ENCODE measurements around the gene MYZAP. TPM values are rescaled to one million over a fixed set of nuclear protein-coding genes. Genes with fewer than 3 reads are reported as not detected.
A peak's percentile ranks its signal among the peaks of the same experiment; 100 is the strongest.

Gene MYZAP
- total and polyA plus RNA-seq, 9 of the 15 experiments (the other 6 are each of a cell fraction or from before 2014, with no cell fraction given), result 0.03 TPM; not detected in 8

DNA sequence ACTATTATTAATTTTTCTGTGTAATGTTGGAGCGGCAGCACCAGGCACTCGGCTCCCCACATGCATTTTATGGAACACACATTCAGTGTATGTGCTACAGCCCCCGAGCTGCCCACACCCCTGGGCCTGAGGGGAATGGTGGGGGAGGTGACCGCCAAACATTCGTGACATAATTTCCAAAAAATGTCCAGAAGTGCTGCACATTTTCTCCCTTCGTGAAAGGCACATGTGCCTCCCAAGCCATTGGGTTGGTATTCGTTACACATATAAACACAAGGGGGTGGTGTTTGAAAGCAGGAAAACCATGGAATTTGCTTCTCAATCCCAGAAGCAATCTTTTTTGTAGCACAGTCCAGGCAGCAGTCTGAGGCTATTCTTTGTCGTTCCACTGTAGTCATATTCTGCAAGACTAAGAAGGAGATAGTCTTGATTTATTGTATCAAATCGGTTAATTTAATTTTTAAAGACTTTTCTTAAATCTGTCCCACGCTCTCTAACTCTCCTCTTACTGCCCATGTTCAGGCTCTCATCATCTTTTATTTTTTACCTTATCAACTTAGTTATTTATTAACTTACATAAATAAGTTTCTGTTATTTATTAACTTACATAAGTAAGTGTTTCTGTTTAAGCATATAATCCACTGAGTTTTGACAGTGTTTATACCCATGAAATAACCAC, 75.6 kb downstream of the MYZAP start:
- WGBS (ENCODE audit: insufficient coverage, low coverage, missing lambda C conversion rate), result 2% methylated on average over 10 of the region's 10 CpGs
- POLR2A ChIA-PET, result interaction anchor here (0.7 to 1.2 kb wide), 4 partner anchors 10 to 1628 kb away, joined by 3 to 4 read pairs (median 3); no protein-coding TSS in a partner anchor
- no peak overlapping the region for H3K9ac ChIP-seq (ENCODE audit: insufficient read depth in 1 of 2, low read depth in 2 of 2, low read length in 2 of 2)
- TF ChIP-seq ZNF717 (CRISPR knock-in tag; IDR thresholded peaks at IDR 0.05) (no peak), ZFP36 (IDR thresholded peaks at IDR 0.05; ENCODE audit: low read depth, low read length, partially characterized antibody) (peak; percentile 23), PTRF (tag; IDR thresholded peaks at IDR 0.05) (no peak), RAD21 (CRISPR knock-in tag; conservative IDR thresholded peaks at IDR 0.05 in 1 of 2, IDR thresholded peaks at IDR 0.05 in 1 of 2) (peak; percentile 62 to 63), DEAF1 (CRISPR knock-in tag; IDR thresholded peaks at IDR 0.05) (0 out of 2 replicates have a peak, but pooled peaks have one; percentile 48)
- TF ChIP-seq, protein P1, sequence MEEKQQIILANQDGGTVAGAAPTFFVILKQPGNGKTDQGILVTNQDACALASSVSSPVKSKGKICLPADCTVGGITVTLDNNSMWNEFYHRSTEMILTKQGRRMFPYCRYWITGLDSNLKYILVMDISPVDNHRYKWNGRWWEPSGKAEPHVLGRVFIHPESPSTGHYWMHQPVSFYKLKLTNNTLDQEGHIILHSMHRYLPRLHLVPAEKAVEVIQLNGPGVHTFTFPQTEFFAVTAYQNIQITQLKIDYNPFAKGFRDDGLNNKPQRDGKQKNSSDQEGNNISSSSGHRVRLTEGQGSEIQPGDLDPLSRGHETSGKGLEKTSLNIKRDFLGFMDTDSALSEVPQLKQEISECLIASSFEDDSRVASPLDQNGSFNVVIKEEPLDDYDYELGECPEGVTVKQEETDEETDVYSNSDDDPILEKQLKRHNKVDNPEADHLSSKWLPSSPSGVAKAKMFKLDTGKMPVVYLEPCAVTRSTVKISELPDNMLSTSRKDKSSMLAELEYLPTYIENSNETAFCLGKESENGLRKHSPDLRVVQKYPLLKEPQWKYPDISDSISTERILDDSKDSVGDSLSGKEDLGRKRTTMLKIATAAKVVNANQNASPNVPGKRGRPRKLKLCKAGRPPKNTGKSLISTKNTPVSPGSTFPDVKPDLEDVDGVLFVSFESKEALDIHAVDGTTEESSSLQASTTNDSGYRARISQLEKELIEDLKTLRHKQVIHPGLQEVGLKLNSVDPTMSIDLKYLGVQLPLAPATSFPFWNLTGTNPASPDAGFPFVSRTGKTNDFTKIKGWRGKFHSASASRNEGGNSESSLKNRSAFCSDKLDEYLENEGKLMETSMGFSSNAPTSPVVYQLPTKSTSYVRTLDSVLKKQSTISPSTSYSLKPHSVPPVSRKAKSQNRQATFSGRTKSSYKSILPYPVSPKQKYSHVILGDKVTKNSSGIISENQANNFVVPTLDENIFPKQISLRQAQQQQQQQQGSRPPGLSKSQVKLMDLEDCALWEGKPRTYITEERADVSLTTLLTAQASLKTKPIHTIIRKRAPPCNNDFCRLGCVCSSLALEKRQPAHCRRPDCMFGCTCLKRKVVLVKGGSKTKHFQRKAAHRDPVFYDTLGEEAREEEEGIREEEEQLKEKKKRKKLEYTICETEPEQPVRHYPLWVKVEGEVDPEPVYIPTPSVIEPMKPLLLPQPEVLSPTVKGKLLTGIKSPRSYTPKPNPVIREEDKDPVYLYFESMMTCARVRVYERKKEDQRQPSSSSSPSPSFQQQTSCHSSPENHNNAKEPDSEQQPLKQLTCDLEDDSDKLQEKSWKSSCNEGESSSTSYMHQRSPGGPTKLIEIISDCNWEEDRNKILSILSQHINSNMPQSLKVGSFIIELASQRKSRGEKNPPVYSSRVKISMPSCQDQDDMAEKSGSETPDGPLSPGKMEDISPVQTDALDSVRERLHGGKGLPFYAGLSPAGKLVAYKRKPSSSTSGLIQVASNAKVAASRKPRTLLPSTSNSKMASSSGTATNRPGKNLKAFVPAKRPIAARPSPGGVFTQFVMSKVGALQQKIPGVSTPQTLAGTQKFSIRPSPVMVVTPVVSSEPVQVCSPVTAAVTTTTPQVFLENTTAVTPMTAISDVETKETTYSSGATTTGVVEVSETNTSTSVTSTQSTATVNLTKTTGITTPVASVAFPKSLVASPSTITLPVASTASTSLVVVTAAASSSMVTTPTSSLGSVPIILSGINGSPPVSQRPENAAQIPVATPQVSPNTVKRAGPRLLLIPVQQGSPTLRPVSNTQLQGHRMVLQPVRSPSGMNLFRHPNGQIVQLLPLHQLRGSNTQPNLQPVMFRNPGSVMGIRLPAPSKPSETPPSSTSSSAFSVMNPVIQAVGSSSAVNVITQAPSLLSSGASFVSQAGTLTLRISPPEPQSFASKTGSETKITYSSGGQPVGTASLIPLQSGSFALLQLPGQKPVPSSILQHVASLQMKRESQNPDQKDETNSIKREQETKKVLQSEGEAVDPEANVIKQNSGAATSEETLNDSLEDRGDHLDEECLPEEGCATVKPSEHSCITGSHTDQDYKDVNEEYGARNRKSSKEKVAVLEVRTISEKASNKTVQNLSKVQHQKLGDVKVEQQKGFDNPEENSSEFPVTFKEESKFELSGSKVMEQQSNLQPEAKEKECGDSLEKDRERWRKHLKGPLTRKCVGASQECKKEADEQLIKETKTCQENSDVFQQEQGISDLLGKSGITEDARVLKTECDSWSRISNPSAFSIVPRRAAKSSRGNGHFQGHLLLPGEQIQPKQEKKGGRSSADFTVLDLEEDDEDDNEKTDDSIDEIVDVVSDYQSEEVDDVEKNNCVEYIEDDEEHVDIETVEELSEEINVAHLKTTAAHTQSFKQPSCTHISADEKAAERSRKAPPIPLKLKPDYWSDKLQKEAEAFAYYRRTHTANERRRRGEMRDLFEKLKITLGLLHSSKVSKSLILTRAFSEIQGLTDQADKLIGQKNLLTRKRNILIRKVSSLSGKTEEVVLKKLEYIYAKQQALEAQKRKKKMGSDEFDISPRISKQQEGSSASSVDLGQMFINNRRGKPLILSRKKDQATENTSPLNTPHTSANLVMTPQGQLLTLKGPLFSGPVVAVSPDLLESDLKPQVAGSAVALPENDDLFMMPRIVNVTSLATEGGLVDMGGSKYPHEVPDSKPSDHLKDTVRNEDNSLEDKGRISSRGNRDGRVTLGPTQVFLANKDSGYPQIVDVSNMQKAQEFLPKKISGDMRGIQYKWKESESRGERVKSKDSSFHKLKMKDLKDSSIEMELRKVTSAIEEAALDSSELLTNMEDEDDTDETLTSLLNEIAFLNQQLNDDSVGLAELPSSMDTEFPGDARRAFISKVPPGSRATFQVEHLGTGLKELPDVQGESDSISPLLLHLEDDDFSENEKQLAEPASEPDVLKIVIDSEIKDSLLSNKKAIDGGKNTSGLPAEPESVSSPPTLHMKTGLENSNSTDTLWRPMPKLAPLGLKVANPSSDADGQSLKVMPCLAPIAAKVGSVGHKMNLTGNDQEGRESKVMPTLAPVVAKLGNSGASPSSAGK (IDR thresholded peaks at IDR 0.05), result 0 out of 2 replicates have a peak, but pooled peaks have one; percentile 11

More for the DNA sequence above, 75.6 kb downstream of the MYZAP start:
- H3K9me3 ChIP-seq (replicated peaks; ENCODE audit: control insufficient read depth, insufficient read depth, low read depth, low read length), result no peaks in the 10 kb centered on the region
- intact Hi-C loops (cut with micrococcal nuclease) (loop anchor here (10.0 kb wide), 1 partner anchor 397 kb away; the partner anchor contains the start of gene ALDH1A2), in situ Hi-C loops (cut with MboI) (no loop called here)
- BruUV-seq (replicated peaks), result no TSS peak
- CTCF ChIA-PET (ENCODE audit: low intra/inter-chr PET ratio), result interaction anchor here (2.3 kb wide), 1 partner anchor 404 kb away, joined by 6 read pairs; no protein-coding TSS in a partner anchor
- H3K36me3 ChIP-seq (ENCODE audit: control insufficient read depth, insufficient read depth, low read length), result no peaks in the 10 kb centered on the region
- H3K27me3 ChIP-seq (ENCODE audit: control insufficient read depth in 2 of 2, insufficient read depth in 2 of 2, low read length in 2 of 2), result peaks cover 6 to 12% of the 10 kb centered on the region in 2 experiments
- no peaks in the 10 kb centered on the region for H3K9me1 ChIP-seq (ENCODE audit: control insufficient read depth, insufficient read depth, low read length)
- ATAC-seq (peak; percentile 48; the same call in 2 of the 3 replicates), FAIRE-seq (peak; percentile 57), DNase-seq (ENCODE audit: extremely low read depth in 1 of 4, low spot score in 3 of 4) (peak in 2 of 4 experiments; percentile 9 to 12)
- H4K20me1 ChIP-seq (replicated peaks; ENCODE audit: control insufficient read depth, insufficient read depth, low read length), result no peaks in the 10 kb centered on the region
- H3K27ac ChIP-seq (ENCODE audit: extremely low read depth, low read depth, low read length), result no peak overlapping the region
- H3K4me1 ChIP-seq (replicated peaks in 1 of 2; ENCODE audit: control insufficient read depth in 2 of 2, insufficient read depth in 2 of 2, low read length in 2 of 2), result no peaks in the 10 kb centered on the region
- H3K79me2 ChIP-seq (ENCODE audit: control insufficient read depth, insufficient read depth, low read length), result no peaks in the 10 kb centered on the region
- H3K4me2 ChIP-seq (ENCODE audit: insufficient read depth, low read length), result no peak overlapping the region
- no peak overlapping the region; the same call in 1 of the 2 replicates for H2AFZ ChIP-seq (ENCODE audit: low read depth, low read length)
- no peak overlapping the region for H3K4me3 ChIP-seq
